Sigmoid colon (tissue), 4 donors: Measurements from ENCODE around the gene VAT1L.

Experiments used
- CTCF ChIP-seq, 4 experiments: fragments of 450-650 bp in 3 of 4; fragments of 200-600 bp in 1 of 4; IDR thresholded peaks; one replicate each; pipeline ENCODE4 v1.5.1; 2016 to 2019; ENCODE audit warnings: antibody characterized with exemption in 4 of 4, mild to moderate bottlenecking in 3 of 4, moderate library complexity in 2 of 4
- EP300 ChIP-seq, 4 donors: sonication (generic); formaldehyde crosslinking; IDR thresholded peaks; one replicate each; pipeline ENCODE4 v1.6.1; 2017; ENCODE audit warnings: antibody characterized with exemption in 4 of 4
- POLR2A ChIP-seq, 2 donors: fragments of 450-650 bp; IDR thresholded peaks; one replicate each; pipeline ENCODE4 v1.6.1; 2016; ENCODE audit warnings: antibody characterized with exemption in 2 of 2, mild to moderate bottlenecking in 2 of 2, moderate library complexity in 2 of 2
- POLR2AphosphoS5 ChIP-seq, 4 donors: sonication (generic); formaldehyde crosslinking; IDR thresholded peaks; one replicate each; pipeline ENCODE4 v1.6.1; 2017; ENCODE audit warnings: antibody characterized with exemption in 4 of 4

- TF ChIP-seq CTCF (IDR thresholded peaks at IDR 0.05): no peak
- TF ChIP-seq POLR2A (IDR thresholded peaks at IDR 0.05): no peak
- TF ChIP-seq EP300 (IDR thresholded peaks at IDR 0.05): no peak
- TF ChIP-seq POLR2AphosphoS5 (IDR thresholded peaks at IDR 0.05): no peak
Measured at GRCh38 chr16:78005881-78006280, 217.5 kb downstream of the VAT1L start.
